T-helper 2 cell treated with Interferon-gamma antibody and Interleukin-4, amounts not matched to agents 5 μg/mL and 100 μg/mL, for 36 hours (primary cell): ENCODE data around the gene DCLRE1B.

ENCODE experiments used
- DNase-seq: peaks from one replicate; pipeline ENCODE4 v3.0.0; 2021; ENCODE audit warnings: low spot score
- H3K27ac Mint-ChIP-seq: one replicate; pipeline ENCODE4 v1.8.0; 2021; ENCODE audit warnings: mild to moderate bottlenecking, mixed read lengths
- H3K27me3 Mint-ChIP-seq: one replicate; pipeline ENCODE4 v1.8.0; 2021; ENCODE audit warnings: low read depth, mixed read lengths
- H3K36me3 Mint-ChIP-seq: one replicate; pipeline ENCODE4 v1.8.0; 2021; ENCODE audit warnings: low read depth, mixed read lengths
- H3K4me1 Mint-ChIP-seq: one replicate; pipeline ENCODE4 v1.8.0; 2021; ENCODE audit warnings: low read depth, mixed read lengths
- H3K4me3 Mint-ChIP-seq: one replicate; pipeline ENCODE4 v1.8.0; 2022; ENCODE audit warnings: mild to moderate bottlenecking, moderate library complexity, mixed read lengths
- H3K9me3 Mint-ChIP-seq: one replicate; pipeline ENCODE4 v1.8.0; 2021; ENCODE audit warnings: mixed read lengths

Gene DCLRE1B

DNA sequence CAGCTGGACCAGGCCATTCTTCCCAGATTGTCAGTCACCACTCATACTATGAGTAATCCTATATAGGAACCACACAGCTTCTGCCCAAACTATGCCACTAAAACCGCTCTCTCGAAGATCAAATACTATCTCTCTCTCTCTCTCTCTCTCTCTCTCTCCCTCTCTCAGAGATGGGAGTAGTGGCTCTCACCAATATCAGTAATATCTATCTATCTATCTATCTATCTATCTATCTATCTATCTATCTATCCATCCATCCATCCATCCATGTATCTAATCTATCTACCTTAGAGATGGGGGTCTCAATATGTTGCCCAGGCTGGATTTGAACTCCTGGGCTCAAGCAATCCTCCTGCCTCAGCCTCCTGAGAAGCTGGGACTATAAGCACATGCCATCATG lies 19.3 kb downstream of the DCLRE1B start:
- DNase-seq = no peak
- H3K27me3 Mint-ChIP-seq = peaks cover 10% of the 10 kb centered on the region
- H3K27ac Mint-ChIP-seq = no peak overlapping the region
- no peak overlapping the region for H3K4me3 Mint-ChIP-seq
- H3K4me1 Mint-ChIP-seq = peaks cover 14% of the 10 kb centered on the region
- no peaks in the 10 kb centered on the region for H3K36me3 Mint-ChIP-seq
- H3K9me3 Mint-ChIP-seq = no peaks in the 10 kb centered on the region

DNA sequence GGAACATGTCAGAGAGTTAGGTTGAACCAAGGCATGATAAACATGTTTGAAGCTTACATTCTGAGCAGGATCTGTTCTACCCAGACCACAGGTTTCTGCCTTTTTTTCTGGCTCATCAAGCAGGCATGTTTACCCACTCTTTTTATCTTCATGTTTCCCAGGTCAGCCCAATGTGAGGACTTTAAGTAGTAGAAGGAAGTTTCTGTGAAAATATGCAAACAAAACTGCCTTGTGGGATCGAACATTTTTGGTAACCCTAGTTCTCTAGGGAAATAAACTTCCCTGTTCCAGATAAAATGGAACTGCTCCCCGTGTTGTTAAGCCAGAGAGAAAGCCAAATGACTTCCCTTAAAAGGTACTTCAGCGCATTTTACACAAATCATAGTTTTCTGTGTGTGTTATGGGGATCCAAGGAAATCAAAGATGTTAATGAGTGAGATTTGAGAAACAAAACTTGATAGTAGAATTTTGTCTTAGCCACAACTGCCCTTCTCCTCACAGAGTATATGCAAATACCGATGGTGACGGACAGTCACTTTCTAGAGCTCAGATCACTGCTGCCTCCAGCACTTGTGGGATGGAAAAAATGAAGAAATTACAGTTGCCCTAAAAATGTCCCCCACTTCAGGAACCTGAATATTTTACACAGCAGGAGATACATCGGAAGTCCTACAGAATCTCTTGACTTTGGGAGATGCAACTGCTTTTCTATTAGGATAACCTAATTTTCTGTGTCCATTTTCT lies 23.2 kb downstream of the DCLRE1B start:
- H3K27me3 Mint-ChIP-seq = peaks cover 5% of the 10 kb centered on the region
- peak overlapping the region; percentile 100 for H3K27ac Mint-ChIP-seq
- DNase-seq = no peak
- H3K4me3 Mint-ChIP-seq = peak overlapping the region; percentile 98
- H3K9me3 Mint-ChIP-seq = no peaks in the 10 kb centered on the region
- H3K4me1 Mint-ChIP-seq = peaks cover 41% of the 10 kb centered on the region
- peaks cover 11% of the 10 kb centered on the region for H3K36me3 Mint-ChIP-seq

DNA sequence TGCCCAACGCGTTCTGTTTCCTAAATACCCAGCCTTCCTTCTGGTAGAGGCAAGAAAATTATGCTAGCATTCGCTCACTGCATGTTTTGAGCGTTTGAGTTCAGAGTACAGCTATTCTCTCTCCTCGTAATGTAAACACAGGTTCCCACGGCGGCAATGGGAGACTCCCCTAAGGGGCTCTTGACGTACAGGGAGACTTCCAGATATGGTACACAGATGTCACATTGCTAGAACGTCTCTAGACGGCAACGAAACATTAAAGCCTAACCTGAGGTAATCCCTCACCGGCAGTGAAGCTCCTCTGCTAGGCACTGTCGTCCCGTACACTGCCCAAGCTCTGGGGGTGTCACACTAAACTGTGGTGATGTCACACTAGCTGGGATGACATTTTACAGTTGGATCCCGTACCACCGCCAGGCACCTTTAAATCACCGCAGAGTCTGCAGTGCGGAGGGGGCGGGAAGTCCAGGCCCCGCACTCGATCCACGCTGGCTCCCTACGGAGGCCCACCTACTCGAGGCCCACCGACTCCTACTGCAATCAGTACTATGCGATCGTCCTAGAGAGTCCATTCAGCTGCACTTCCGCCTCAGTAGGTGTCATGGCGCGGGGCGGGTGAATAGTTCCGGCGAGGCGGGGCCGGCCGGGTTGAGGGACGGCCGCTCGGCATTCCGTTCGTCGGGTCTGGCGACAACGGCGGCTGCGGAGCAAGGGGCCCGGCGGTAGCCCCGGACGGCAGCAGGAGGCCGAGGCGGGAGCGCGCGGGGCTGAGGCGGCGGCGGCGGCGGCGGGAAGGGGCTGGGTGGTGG lies 24.0 kb downstream of the DCLRE1B start, which contains the start of gene HIPK1:
Gene HIPK1, plus strand, starts transcription at position 384 of the 809 bp plus-strand sequence.
- Mint-ChIP-seq H3K4me3 (peak within 1 kb of the TSS; percentile 98), H3K4me1 (peaks cover 48% of the 10 kb centered on the region)

DNA sequence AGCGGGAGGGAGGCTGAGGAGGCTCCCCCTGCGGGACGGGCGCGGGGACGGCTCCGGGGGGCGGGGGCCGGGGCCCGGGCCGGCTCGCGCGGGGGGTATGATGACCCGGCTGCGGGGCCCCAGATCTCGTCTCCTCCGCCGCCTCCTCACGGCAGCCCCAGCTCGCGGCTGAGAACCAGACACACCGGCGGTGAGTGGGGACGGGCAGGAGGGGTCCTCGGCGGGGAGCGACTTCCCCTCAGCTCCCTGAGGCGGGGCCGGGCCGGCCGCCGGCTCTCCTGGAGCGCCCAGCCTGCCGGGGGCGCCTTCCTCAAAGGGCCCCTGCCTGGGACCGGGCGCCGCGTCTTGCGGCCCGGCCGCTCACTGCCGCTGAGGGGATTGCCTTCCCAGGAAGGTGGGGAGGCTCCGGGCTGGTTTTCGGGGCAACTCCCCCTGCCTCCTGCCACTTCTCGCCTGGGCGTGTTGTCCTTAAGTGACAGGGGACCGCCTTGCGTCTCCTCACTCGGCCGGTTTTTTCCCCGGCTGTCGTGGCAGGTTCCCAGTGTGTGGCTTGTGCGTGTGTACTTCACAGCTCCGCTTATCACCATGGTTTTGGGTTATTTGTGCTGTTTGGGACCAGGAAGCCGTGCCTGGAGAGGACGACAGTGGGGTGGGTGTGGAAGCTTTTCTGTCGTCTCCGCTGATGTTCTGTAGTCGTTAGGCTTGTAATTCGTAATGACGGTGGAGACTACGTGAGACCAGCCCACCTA lies 24.8 kb downstream of the DCLRE1B start:
- H3K4me3 Mint-ChIP-seq = peak overlapping the region; percentile 95
- H3K4me1 Mint-ChIP-seq = peaks cover 52% of the 10 kb centered on the region
- H3K27me3 Mint-ChIP-seq = no peaks in the 10 kb centered on the region
- H3K27ac Mint-ChIP-seq = peak overlapping the region; percentile 98
- H3K9me3 Mint-ChIP-seq = no peaks in the 10 kb centered on the region
- peak; percentile 55 for DNase-seq
- peaks cover 21% of the 10 kb centered on the region for H3K36me3 Mint-ChIP-seq

More for the DNA sequence above, 24.0 kb downstream of the DCLRE1B start, which contains the start of gene HIPK1:
- peak within 1 kb of the TSS; percentile 100 for H3K27ac Mint-ChIP-seq
- no peaks in the 10 kb centered on the region for H3K9me3 Mint-ChIP-seq
- peak; percentile 92 for DNase-seq
- H3K36me3 Mint-ChIP-seq = peaks cover 18% of the 10 kb centered on the region
- peaks cover 3% of the 10 kb centered on the region for H3K27me3 Mint-ChIP-seq

DNA sequence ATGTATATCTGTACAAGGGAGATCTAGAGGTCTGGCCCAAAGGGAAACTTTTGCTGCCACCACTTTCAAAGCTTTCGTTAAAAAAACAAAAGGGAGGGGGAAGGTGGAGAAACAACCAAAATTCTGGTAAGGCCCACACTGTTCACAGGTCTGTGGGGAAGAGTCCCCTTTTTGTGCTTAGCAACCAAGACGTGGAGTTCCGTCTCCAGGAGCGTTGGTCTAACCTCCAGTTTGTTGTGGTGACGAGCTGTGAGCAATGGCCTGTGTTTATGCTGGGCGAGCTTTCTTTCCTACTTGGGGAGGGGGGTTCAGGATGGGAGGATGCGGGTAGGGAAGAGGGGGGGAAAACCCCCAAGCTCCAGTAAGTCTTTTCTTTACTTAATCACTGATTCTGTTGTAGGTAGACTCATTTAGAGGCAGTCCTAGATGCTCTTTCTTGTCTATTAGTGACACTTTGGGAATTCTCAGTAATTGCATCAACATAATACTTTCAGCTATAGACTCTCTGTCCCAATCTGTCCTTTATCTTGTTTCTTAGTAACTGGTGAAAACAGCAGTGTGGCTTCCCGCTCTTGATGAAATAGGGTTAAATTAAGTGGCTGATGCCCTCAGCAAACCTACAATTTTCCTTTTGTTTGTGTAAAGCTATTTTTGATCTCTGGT lies 25.5 kb downstream of the DCLRE1B start:
- Mint-ChIP-seq H3K4me3 (peak overlapping the region; percentile 95), H3K36me3 (peaks cover 27% of the 10 kb centered on the region), H3K27ac (peak overlapping the region; percentile 98), H3K9me3 (no peaks in the 10 kb centered on the region), H3K4me1 (peaks cover 58% of the 10 kb centered on the region), H3K27me3 (no peaks in the 10 kb centered on the region)
- DNase-seq = peak; percentile 83

DNA sequence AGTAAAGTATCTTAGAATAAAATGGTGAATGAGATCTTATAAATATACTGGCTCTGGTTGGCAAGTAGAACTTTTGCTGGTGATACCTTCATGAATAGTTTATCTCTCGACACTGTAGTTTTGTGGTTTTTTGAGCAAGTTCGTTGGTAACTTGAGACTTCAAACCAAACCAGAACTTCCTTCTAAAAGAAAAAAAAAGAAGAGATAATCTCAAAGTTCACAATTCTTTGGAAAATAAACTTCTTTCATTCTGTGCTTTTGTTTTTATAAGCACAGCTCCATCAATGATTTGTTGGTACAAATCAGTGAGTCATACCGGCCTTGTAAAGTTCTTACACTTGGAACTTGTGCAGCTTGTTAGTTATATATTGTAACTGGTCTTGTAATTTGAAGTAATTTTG lies 26.3 kb downstream of the DCLRE1B start:
- Mint-ChIP-seq H3K4me1 (peaks cover 62% of the 10 kb centered on the region), H3K36me3 (peaks cover 29% of the 10 kb centered on the region), H3K27me3 (no peaks in the 10 kb centered on the region), H3K27ac (peak overlapping the region; percentile 98), H3K4me3 (peak overlapping the region; percentile 95), H3K9me3 (no peaks in the 10 kb centered on the region)
- DNase-seq = no peak

DNA sequence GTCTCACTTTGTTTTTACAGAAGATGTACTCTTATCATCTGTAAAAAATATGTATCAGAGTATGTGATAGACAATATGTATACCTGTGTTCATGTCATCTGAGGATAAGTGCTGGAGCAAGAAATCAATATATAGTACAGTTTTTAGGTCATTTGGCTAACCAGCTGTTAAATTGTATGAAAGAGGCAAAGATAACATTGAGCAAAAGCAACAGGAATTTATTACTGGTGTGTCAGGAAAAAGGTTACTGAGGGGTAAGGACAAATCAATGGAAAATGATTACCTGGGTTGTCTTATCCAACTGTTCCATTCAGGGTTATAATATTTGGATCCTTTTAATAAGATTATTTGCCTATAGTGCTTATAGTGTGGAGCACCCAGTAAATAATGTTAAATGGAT lies 28.9 kb downstream of the DCLRE1B start:
- Mint-ChIP-seq H3K27me3 (no peaks in the 10 kb centered on the region), H3K9me3 (no peaks in the 10 kb centered on the region)

DNA sequence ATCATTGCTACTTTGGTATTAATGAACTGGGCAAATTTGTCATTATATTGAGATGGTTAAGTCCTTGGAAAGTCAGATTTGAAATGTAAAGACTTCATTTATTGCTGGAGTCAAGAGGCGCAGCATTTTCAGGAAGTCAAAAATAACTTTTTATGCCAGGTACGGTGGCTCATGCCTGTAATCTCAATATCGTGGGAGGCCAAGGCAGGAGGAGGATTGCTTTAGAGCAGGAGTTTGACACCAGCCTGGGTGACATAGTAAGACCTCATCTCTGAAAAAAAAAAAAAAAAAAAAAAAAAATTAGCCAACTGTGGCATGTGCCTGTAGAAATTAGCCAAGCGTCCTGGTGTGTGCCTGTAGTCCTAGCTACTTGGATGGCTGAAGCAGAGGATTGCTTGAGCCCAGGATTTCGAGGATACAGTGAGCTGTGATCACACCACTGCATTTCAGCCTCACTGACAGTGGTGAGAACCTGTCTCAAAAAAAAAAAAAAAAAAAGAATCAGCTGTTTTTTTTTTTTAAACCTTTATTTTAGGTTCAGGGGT lies 29.5 kb downstream of the DCLRE1B start:
- peaks cover 37% of the 10 kb centered on the region for H3K36me3 Mint-ChIP-seq
- peaks cover 73% of the 10 kb centered on the region for H3K4me1 Mint-ChIP-seq
- H3K9me3 Mint-ChIP-seq = no peaks in the 10 kb centered on the region
- no peak overlapping the region for H3K27ac Mint-ChIP-seq
- H3K27me3 Mint-ChIP-seq = no peaks in the 10 kb centered on the region
- peak overlapping the region; percentile 95 for H3K4me3 Mint-ChIP-seq
- DNase-seq = no peak

More for the DNA sequence above, 28.9 kb downstream of the DCLRE1B start:
- Mint-ChIP-seq H3K27ac (peak overlapping the region; percentile 85), H3K4me1 (peaks cover 68% of the 10 kb centered on the region), H3K4me3 (peak overlapping the region; percentile 95), H3K36me3 (peaks cover 37% of the 10 kb centered on the region)
- no peak for DNase-seq

DNA sequence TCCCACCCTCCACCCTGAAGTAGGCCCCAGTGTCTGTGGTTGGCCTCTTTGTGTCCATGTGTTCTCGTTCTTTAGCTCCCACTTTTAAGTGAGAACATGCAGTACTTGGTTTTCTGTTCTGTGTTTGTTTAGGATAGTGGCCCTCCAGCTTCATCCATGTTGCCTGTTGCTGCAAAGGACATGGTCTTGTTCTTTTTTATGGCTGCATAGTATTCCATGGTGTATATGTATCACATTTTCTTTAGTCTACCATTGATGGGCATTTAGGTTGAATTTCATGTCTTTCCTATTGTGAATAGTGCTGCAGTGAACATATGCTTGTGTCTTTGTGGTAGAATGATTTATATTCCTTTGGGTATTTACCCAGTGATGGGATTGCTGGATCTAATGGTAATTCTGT lies 30.1 kb downstream of the DCLRE1B start:
- H3K36me3 Mint-ChIP-seq = peaks cover 39% of the 10 kb centered on the region
- H3K4me3 Mint-ChIP-seq = no peak overlapping the region
- peaks cover 78% of the 10 kb centered on the region for H3K4me1 Mint-ChIP-seq
- no peak for DNase-seq
- H3K9me3 Mint-ChIP-seq = no peaks in the 10 kb centered on the region
- no peaks in the 10 kb centered on the region for H3K27me3 Mint-ChIP-seq
- H3K27ac Mint-ChIP-seq = no peak overlapping the region

DNA sequence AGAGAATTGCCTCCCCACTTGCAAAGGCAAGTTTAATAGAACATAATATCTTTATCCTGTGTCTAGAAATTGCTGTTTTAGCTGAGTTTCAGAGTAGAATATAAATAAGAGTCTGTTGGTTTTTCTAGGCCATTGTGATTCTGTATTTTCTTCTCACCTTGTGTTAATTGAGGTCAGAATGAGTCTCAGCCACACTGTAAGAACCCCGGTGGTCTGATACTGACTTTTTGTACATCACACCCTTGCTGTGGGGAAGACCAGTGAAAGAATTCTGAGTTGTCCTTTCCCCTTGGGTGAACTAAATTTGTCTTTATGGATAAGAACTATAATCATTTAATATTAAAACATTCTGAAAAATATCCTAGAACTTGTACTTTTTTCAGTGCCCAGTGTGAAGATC lies 30.8 kb downstream of the DCLRE1B start:
- Mint-ChIP-seq H3K4me3 (no peak overlapping the region), H3K27ac (peak overlapping the region; percentile 22), H3K9me3 (no peaks in the 10 kb centered on the region), H3K27me3 (no peaks in the 10 kb centered on the region), H3K36me3 (peaks cover 44% of the 10 kb centered on the region), H3K4me1 (peaks cover 80% of the 10 kb centered on the region)
- no peak for DNase-seq

DNA sequence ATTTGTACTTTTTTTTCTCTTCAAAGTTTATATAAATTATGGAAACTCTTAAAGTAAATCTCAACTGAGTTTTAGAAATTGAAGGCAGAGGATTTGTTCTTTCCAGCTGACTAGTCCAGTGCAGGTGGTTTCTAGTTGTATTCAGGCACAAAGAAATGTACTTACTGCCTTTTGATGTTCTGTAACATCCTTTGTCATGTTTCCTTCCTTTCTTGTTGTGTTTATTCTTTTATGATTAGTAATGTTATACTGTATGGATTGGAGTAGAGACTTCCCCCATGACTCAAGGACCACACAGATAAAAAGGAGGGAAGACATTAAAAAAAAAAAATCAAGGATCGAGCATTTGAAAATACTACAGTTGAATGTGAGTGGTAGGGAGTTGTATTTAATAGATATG lies 32.0 kb downstream of the DCLRE1B start:
- Mint-ChIP-seq H3K27me3 (no peaks in the 10 kb centered on the region), H3K36me3 (peaks cover 52% of the 10 kb centered on the region), H3K4me3 (peak overlapping the region; percentile 21), H3K27ac (peak overlapping the region; percentile 73), H3K4me1 (peaks cover 76% of the 10 kb centered on the region), H3K9me3 (no peaks in the 10 kb centered on the region)
- no peak for DNase-seq

DNA sequence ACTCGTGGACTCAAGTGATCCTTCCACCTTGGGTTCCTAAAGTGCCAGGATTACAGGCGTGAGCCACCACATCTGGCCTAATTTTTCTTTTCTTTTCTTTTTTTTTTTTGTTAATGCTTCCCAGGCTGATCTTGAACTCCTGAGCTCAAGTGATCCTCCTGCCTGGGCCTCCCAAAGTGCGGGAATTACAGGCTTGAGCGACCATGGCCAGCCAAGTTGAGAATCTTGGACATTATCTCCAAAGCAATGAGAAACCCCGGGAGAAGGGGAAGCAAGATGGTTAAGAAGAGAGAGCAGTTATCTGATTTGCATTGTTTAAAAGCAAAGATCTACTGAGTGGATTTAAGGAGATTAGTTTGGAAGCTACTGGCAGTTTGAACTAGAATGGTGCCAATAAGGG lies 33.1 kb downstream of the DCLRE1B start:
- no peaks in the 10 kb centered on the region for H3K9me3 Mint-ChIP-seq
- H3K4me3 Mint-ChIP-seq = peak overlapping the region; percentile 16
- no peaks in the 10 kb centered on the region for H3K27me3 Mint-ChIP-seq
- H3K4me1 Mint-ChIP-seq = peaks cover 71% of the 10 kb centered on the region
- H3K27ac Mint-ChIP-seq = peak overlapping the region; percentile 59
- DNase-seq = no peak
- H3K36me3 Mint-ChIP-seq = peaks cover 52% of the 10 kb centered on the region
